HG02970 (cell line): ENCODE measurements around the gene PIR.
A peak's percentile ranks its signal among the peaks of the same experiment; 100 is the strongest.

Source experiments
- ATAC-seq: cut with Tn5 transposase; IDR thresholded peaks from one replicate; pipeline ENCODE4 v1.9.1; 2021; ENCODE audit warnings: mild to moderate bottlenecking, moderate library complexity, moderate number of reproducible peaks; ENCODE audit not compliant: unreplicated experiment, low FRiP score

PIR gene

GRCh38 chrX:15493118-15493962, at the start of gene PIR:
Gene PIR, minus strand, starts transcription at chrX:15493333. Its CDS starts 2,076 bp downstream, at chrX:15491257.
- peak; percentile 73 for ATAC-seq

DNA sequence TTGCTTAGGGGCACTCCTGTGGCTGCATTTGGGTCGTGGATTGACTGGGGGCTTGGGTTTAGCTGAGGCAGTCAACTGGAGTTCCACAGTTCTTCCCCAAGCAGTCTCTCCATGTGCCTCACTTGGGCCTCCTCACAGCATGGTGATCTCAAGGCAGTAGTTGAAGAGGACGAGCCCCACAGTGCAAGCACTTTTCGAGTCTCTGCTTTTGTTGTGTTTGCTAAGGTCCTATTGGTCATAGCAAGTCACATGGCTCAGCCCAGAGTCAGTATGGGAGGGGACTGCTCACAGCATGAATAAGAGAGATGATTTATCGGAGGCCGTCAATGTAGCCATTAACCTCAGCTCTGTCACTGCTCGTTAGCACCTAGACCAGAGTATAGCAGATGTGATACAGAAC, 37.2 kb upstream of the PIR start:
- ATAC-seq, result no peak

- no peak for ATAC-seq
Observed at GRCh38 chrX:15529165-15529564, 36.0 kb upstream of the PIR start.

DNA sequence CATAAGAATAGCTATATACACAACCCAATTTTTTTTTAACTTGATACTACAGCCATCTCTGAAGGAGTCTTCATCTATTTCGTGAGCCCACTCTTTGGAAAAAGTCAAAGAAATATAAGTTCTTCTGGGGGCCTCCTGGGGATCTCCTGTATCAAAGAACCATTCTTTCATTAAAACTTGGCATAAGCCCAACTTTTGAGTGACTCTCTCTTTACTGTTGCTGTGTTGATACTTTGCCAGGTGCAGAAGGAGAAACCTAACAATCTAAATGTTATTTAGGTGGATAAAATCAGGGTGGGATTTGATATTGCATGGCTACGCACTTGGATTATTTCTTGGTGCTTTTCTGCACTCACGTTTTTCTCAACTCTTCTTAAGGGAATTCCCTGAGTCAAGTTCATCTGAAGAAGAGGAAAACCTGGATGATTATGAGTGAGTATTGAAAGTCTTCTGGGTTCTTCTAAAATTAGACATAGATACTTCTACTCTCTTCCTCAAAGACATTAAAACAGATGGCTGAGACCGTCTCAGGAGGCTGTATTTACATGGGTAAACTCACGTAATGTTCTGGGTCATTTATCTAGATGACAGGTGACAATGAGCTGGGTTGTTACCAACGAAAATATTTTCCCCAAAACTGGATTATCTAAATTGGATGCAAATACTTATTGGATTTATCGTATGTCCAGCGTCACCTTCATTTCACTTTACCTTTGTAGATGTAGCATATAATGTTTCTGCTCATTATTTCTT, 32.7 kb upstream of the PIR start:
- no peak for ATAC-seq

GRCh38 chrX:15524417-15524816, 31.3 kb upstream of the PIR start:
- no peak for ATAC-seq

DNA sequence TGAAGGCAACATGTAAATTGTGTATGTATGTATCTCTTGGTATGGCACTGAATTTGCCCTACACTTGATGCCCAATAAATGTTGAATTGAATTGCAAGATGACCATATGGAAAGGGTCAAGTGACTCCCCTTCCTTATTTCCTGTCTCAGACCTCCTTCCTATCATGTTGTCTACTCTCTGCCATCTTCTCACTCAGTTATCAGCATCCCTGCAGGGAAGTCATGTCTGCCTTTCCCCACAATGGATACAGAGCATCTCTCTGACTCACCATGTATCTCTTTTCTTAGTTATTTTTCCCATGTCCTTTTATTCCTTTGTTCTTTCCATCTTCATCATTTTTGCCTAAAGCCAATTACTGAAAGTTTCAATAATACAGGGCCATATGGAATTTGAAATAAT, 30.0 kb upstream of the PIR start:
- ATAC-seq, result no peak

GRCh38 chrX:15522464-15522863, 29.3 kb upstream of the PIR start:
- no peak for ATAC-seq

- no peak for ATAC-seq
Observed at GRCh38 chrX:15515931-15516330, 22.8 kb upstream of the PIR start.

- no peak for ATAC-seq
Observed at GRCh38 chrX:15514279-15514678, 21.1 kb upstream of the PIR start.

DNA sequence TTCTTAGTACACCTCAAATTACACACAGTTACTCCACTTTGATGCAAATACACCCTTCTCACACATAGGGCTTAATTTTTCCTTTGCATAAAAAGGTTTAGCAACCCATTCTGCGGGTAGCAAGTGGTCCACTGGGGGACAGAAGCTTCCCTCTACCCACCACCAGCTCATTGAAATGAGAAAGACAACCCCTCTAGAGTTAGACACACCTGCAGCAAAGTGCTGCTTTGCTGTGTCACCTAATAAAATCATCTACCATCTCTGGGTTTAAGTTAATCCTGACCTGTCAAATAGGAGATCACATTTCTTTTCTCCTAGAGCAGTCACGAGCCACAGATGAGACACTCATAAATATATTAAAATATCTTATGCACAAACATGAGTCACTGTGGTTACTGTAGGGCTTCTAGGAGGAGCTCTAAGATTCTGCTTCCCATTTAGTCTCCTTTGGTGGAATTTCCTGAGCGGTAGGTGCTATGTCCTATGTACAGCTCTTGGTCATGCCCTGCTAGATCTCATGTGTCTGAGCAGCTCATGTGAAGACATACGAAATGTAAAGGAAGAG, 19.4 kb upstream of the PIR start:
- ATAC-seq, result no peak

DNA sequence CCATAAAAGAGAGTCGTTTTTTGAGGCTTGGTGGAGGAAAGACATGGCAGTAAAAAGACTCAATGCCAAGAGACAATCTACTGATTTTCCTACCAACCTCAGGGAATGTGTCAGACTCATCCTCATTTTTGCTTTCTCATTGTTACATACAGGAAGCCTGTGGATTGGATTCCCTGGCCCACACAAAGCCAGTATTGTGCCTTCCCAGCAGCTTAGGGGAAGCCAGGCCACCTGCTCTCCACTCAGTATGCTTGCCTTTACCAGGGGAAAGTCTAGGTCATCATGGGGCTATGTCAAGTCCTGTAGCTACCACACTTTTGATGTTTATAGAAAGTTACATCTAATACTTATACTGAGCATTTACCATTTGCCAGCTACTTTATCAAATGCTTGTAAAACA, 18.4 kb upstream of the PIR start:
- no peak for ATAC-seq

- no peak for ATAC-seq
Observed at GRCh38 chrX:15509845-15510244, 16.7 kb upstream of the PIR start.

DNA sequence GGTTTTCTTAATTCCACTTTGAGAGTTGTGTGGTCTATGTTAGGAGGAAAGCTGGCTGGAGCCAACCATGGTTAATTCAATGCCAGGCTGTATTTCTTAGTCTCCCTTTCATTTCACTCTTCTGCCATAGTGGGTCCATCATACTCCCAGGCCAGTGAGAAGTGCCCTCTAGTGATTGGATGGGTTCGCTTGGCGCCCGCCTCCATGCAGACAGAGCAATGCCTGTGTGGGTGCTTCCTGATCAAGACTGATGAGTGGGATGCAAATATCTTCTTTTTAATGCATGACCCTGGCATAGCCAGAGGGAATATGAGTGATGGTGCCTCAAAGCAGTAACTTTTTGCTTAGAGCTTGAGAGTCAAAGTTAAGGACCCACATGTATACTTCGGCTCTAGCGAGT, 13.9 kb upstream of the PIR start:
- no peak for ATAC-seq

DNA sequence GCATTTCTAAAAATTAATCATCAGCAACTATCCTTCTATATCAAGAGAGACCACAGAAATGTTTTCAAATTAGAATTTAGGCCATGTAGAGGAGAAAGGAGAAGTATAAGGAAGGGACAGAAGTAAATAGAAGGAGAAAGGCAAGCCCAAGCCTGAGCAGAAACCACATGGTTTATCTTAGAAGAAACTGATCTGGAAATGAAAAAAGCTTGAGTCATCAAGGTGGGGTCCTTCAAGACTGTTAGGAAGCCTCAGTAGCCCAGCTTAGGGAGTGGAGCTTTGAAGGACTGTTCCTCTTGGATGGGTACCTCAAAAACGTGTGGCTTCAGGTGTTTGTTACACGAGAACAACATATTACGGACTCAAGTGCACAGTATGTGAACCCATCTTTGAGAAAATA, 12.0 kb upstream of the PIR start:
- ATAC-seq, result no peak

DNA sequence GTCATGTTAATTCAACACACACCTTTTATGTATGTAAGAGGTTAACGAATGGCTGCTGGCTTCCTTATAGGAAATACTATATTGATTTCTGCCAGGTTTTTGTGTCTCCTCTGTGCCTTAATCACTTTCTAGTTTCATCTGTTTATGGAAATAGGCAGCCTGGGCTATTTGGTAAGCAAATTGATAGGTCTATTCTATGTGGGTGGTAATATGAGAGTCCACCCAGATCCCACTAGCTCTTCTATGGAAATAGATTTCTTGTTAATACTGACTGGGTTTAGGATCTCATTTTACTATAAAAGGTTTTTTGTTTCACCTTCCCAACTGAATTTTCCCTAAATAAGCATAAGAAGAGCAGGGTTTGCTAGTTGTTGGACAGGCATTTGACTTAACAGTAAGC, 11.5 kb upstream of the PIR start:
- no peak for ATAC-seq

GRCh38 chrX:15501506-15501905, 8.4 kb upstream of the PIR start:
- ATAC-seq, result no peak

DNA sequence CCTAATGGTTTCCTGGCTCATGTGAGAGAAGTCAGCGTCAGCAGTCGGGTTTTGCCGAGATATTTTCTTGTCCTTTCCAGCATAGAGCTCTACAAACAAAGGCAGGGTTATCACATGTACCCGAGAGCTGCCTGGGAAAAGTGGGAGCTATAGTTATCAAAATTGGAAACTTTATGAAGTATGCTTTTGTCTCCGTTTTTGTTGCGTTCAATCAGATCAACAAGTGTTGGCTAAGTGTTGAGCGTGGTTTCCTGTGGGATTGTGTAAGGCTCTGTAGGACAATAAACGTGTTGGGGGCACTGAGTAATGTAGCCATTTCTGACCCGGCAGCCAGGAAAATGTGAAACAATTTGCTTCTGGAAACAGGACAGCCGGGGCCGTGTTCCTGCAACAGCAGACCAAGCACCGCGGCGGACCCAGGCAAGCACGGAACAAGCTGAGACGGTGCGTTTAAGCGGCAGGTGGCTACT, 7.4 kb upstream of the PIR start, which contains the start of gene BMX:
BMX (plus strand) TSS at position 311 of the 470 bp plus-strand sequence. CDS start 7,547 bp downstream, outside the sequence.
- ATAC-seq, result no peak

GRCh38 chrX:15499976-15500375, 6.8 kb upstream of the PIR start:
- no peak for ATAC-seq

DNA sequence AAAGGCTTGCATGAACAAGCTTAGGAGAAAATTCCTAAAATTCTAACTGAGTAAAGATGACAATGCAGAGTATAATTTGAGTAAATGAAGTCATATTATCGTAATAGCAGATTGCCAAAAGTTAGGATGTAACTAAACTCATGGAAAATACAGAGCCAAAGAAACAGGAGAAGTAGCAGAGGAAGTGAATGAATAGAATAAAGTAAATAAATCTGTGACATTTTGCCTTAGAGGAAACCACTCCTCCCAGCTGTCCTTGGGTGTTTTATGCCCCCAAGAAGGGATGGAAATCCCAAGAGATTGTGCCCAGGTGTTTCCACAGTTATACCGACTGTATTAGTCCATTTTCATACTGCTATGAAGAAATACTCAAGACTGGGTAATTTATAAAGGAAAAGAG, 5.6 kb upstream of the PIR start:
- ATAC-seq, result no peak

DNA sequence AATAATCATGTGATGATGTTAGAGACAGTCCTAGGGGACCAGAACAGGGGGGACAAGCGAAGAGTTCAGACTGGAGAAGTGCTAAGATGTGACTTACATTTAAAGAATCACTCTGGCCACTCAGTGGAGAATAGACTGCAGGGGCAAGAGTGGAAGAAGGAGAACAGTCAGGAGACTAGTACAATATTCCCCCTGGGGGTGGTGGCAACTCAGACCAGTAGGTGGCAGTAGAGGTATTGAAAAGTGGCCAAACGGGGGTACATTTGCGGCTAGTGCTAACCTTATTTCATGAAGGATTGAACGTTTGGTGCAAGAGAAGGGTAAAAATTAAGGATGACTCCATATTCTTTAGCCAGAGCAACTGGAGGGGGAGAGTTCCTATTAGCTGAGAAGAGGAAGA, 4.7 kb upstream of the PIR start:
- ATAC-seq, result no peak

- no peak for ATAC-seq
Observed at GRCh38 chrX:15496824-15497223, 3.7 kb upstream of the PIR start.
